Psoas muscle (tissue), 8 donors: ENCODE measurements around the gene PARD6B. TPM values are rescaled to one million over a fixed set of nuclear protein-coding genes. Genes with fewer than 3 reads are reported as not detected.
A peak's percentile ranks its signal among the peaks of the same experiment; 100 is the strongest.
"Not testable (repeated sequence)": the region's sequence is repeated elsewhere in the genome, so short reads cannot be mapped to it uniquely, and the experiment has no call there.

Source experiments
- ATAC-seq, 4 donors: fragments of 200-7000 bp; cut with Tn5 transposase; one replicate each; pipeline ENCODE4 v1.9.1; 2020; ENCODE audit warnings: moderate library complexity in 3 of 4, mild to moderate bottlenecking in 2 of 4
- DNase-seq, 2 donors: peaks; one replicate each; pipeline ENCODE4 v3.0.0-alpha.2; 2020
- H3K27ac ChIP-seq: fragments of 200-600 bp; one replicate; pipeline ENCODE4 v1.8.0; 2022
- H3K27me3 ChIP-seq, 3 donors: fragments of 200-600 bp in 1 of 3; one replicate each; pipeline versions ENCODE4 v1.6.1 to v1.8.0; 2013 to 2022; ENCODE audit warnings: low read length in 2 of 3, mild to moderate bottlenecking in 2 of 3, moderate library complexity in 1 of 3; ENCODE audit not compliant: insufficient read depth in 3 of 3
- H3K36me3 ChIP-seq, 2 donors: fragments of 200-600 bp in 1 of 2; one replicate each; pipeline versions ENCODE4 v1.6.1 to v1.8.0; 2013 to 2022; ENCODE audit warnings: low read depth in 1 of 2, mild to moderate bottlenecking in 1 of 2, moderate library complexity in 1 of 2; ENCODE audit not compliant: insufficient read depth in 1 of 2
- H3K4me1 ChIP-seq: fragments of 200-600 bp; one replicate; pipeline ENCODE4 v1.8.0; 2022
- H3K4me3 ChIP-seq: fragments of 200-600 bp; one replicate; pipeline ENCODE4 v1.8.0; 2022; ENCODE audit warnings: mild to moderate bottlenecking
- H3K9me3 ChIP-seq: fragments of 200-600 bp; one replicate; pipeline ENCODE4 v1.8.0; 2022
- CTCF ChIP-seq: fragments of 200-600 bp; IDR thresholded peaks from one replicate; pipeline ENCODE4 v1.8.0; 2022; ENCODE audit warnings: antibody characterized with exemption
- WGBS, 3 donors: extraction: QIAGEN DNeasy Blood & Tissue Kit; methylation state at CpG; one replicate each; pipeline versions ENCODE4 v1.1.6 to v1.1.7; 2013; 5-methylcytosine and 5-hydroxymethylcytosine counted together
- intact Hi-C, 2 donors: fragments of 100-400 bp; cut with DNase I; formaldehyde crosslinking; loops; one replicate each; pipeline versions ENCODE4 v1.11.0 to v1.14.2; 2022
- polyA plus RNA-seq, 3 donors: library from polyadenylated mRNA; stranded (reverse); fragments of 200-250 nt; gene quantifications; one replicate each; pipeline ENCODE4 v1.2.3, GENCODE V29; 2013
- total RNA-seq, 4 donors: library from RNA; stranded (reverse); fragmentation: NEBNext Ultra II Directional in 2 of 4; extraction: Animal tissue kit (Norgen Biotek cat#: 25700) in 2 of 4; gene quantifications; one replicate each; pipeline versions ENCODE4 v1.2.1 to v1.2.4, GENCODE V29; 2021 to 2023
- donor health status: healthy with polysubstance abuse.
- donor health status: DM: no; HTN: no; CAD: no; lungs with moderate emphysema.
- donor health status: Bipolar disorder and iron deficiency.
- donor health status: healthy.
- donor health status: DM: yes; HTN: yes; CAD: no.
- donor health status: DM: no; HTN: no; CAD: no.
- donor health status: DM: no; HTN: no; CAD: no.
- donor health status: DM: yes; HTN: yes; CAD: no.

PARD6B gene
- total and polyA plus RNA-seq, 7 donors, result 0.27 to 5.0 (median 0.97) TPM

GRCh38 chr20:50695135-50695872 is 36.1 kb upstream of the PARD6B start:
- 36 to 53% (median 49%) methylated on average over 9 of the region's 9 CpGs for WGBS, 3 donors

GRCh38 chr20:50698255-50698654 is 33.1 kb upstream of the PARD6B start:
- H3K36me3 ChIP-seq, ATAC-seq, H3K9me3 ChIP-seq, H3K27ac ChIP-seq, DNase-seq, H3K27me3 ChIP-seq, H3K4me1 ChIP-seq, H3K4me3 ChIP-seq, intact Hi-C loops: not testable (repeated sequence)
- 91 to 96% (median 94%) methylated on average over 7 of the region's 7 CpGs for WGBS, 3 donors

More at GRCh38 chr20:50695135-50695872, 36.1 kb upstream of the PARD6B start:
- ATAC-seq, result peak in 3 of 4 donors; percentile 11 to 76 (median 63)
- peak; percentile 36 to 73 for DNase-seq
- Histone ChIP-seq H3K4me1 (no peaks in the 10 kb centered on the region), H3K4me3 (no peak overlapping the region), H3K36me3 (no peaks in the 10 kb centered on the region), H3K27ac (no peak overlapping the region), H3K9me3 (no peaks in the 10 kb centered on the region), H3K27me3 (peaks cover 0 to 15% (median 0%) of the 10 kb centered on the region in 3 donors)
- intact Hi-C loops, result no loop called here
- no peak for TF ChIP-seq CTCF

GRCh38 chr20:50699688-50700087 is 31.7 kb upstream of the PARD6B start:
- no peak for DNase-seq
- no peaks in the 10 kb centered on the region for H3K27me3 ChIP-seq
- intact Hi-C loops, result no loop called here
- WGBS, 3 donors, result 91 to 92% (median 91%) methylated on average over 5 of the region's 5 CpGs
- TF ChIP-seq CTCF, result no peak
- H3K36me3 ChIP-seq, result no peaks in the 10 kb centered on the region
- no peak overlapping the region for H3K4me3 ChIP-seq
- no peaks in the 10 kb centered on the region for H3K4me1 ChIP-seq
- H3K27ac ChIP-seq, result no peak overlapping the region
- H3K9me3 ChIP-seq, result no peaks in the 10 kb centered on the region
- no peak for ATAC-seq

GRCh38 chr20:50701041-50701963 is 30.1 kb upstream of the PARD6B start:
- no peak for DNase-seq
- no peak for TF ChIP-seq CTCF
- Histone ChIP-seq H3K27me3 (no peaks in the 10 kb centered on the region), H3K9me3 (no peaks in the 10 kb centered on the region), H3K4me1 (no peaks in the 10 kb centered on the region), H3K4me3 (no peak overlapping the region), H3K27ac (no peak overlapping the region), H3K36me3 (no peaks in the 10 kb centered on the region)
- intact Hi-C loops, result no loop called here
- 79 to 80% (median 79%) methylated on average over 11 of the region's 11 CpGs for WGBS, 3 donors
- no peak for ATAC-seq

GRCh38 chr20:50703651-50704438 is 27.5 kb upstream of the PARD6B start:
- intact Hi-C loops, H3K4me1 ChIP-seq, H3K27ac ChIP-seq, H3K27me3 ChIP-seq, H3K36me3 ChIP-seq, ATAC-seq, DNase-seq, H3K9me3 ChIP-seq, H3K4me3 ChIP-seq: not testable (repeated sequence)
- WGBS, 3 donors, result 84 to 89% (median 88%) methylated on average over 9 of the region's 9 CpGs
